NCI-H187 treated with DMSO at 0.1 percent for 48 hours (cell line): ENCODE data around the gene CEP170.
"Not testable (repeated sequence)": the region's sequence is repeated elsewhere in the genome, so short reads cannot be mapped to it uniquely, and the experiment has no call there.

Experiments used
- DNase-seq: peaks from one replicate; lab custom pipeline; 2025; lab: John Stamatoyannopoulos, UW

Gene CEP170

DNA sequence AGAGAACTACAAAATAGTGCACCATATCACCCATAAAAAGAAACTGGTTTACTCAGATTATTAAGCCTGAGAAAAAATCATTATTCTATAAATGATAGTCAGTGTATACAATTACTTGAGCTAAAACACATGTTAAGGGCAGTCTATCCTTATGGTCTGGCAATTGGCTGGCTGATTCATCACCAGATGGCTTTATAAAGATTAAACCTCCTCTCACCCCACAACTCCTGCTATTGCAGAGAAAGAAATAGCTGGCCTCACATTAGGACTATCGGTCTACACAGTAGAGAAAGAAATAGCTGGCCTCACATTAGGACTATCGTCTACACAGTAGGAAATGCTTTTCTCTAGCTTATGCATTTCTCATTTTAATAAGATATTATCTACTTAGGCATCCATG, 21.2 kb downstream of the CEP170 start:
- DNase-seq = no peak

DNA sequence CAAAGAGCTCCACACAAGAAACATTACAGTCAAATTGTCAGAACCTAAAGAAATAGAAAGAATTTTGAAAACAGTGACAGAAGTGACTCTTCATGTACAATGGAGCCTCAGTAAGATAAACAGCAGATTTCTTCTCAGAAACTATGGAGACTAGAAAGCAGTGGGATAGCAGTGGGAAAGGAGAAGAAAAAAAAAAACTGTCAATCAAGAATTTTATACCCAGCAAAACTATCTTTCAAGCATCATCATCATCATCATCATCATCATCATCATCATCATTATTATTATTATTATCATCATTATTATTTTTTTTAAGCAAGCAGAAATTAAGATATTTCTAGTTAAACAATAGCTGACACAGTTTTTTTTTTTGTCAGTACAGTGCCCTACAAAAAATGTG, 24.2 kb downstream of the CEP170 start:
- DNase-seq = no peak

DNA sequence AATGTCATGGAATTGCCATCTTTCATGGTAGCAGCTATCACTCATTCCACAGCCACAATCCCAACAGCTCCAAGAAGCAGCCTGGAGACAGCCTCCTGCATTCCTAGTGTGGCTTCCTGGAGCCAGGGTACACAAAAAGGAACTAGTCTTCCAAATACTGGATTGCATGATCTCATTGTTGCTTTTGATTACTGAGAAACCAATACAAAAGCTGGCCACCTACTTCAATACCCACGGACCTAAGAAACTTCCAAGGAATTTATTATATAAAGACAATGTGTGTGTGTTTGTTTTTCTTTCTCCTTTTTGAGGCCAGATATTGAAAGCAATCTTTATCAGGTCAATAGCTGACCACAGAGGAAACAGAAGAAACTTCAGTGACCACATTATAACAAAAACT, 25.6 kb downstream of the CEP170 start:
- DNase-seq = no peak

DNA sequence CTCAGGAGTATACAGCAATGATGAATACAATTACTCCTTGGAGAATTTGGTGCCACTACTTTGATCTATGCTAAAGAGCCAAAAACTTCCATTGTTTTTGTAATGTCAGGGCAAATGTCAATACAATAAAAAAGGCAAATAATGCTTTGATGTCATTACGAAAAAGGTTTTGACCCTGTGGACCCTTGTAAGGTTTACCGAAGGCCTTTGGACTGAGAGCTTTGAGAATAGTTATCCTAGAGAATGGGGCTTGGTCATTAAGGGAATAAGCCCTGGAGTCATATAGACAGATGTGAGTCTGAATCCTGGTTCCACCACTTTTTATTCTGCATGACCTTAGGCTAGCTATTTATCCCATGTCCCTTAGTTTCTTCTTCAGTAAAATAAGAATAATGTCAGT, 27.5 kb downstream of the CEP170 start:
- DNase-seq = no peak

DNA sequence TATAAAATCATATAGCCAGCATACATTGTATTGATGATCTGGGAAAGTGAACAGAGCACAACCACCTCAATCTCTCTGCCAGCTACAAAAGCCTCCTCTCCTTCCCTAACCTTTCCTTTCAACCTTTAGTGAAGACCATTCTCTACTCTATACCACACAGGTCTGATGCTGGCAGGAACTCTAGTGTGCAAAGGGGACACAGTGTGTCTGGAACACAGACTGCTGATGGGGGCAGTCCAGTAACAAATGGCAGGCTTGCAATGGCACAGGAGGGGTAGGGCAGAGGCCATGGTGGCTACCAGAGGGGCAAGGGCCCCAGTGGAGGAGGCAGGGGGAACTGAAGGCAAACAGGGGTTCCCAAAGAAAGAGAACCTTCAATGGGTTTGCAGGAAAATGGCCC, 37.0 kb downstream of the CEP170 start:
- no peak for DNase-seq

DNA sequence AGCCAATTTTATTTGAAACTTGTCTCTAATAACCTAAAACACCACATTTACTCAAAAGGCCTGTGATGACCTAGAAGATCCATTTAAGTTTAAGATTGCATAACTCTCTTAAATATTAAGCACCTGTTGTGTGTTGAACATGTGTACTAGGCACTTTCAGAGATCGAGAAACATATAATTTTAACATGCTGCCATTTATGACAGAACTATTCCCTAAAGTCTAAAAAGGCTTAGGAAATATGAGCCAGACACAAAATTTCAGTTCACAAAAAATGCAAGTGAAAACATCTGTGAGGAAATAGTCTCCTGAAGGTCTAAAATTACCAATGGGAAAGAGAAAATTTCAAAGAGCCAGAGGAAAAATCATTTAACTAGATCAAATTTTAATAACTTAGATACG, 37.7 kb downstream of the CEP170 start:
- no peak for DNase-seq

DNA sequence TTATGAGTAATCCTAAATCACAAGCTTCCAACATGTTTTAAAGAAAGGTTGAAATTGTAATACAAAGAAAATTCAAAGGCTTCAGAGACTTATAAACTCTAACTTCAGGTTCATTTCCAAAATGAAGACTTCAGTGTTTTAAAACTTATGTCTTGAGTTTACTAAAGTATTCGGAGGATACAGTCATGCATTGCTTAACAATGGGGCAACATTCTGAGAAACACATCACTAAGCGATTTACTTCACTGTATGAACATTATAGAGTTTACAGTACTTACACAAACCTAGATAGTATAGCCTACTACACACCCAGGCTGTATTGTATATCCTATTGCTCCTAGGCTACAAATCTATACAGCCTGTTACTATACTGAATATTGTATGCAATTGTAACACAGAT, 38.3 kb downstream of the CEP170 start:
- DNase-seq = no peak

DNA sequence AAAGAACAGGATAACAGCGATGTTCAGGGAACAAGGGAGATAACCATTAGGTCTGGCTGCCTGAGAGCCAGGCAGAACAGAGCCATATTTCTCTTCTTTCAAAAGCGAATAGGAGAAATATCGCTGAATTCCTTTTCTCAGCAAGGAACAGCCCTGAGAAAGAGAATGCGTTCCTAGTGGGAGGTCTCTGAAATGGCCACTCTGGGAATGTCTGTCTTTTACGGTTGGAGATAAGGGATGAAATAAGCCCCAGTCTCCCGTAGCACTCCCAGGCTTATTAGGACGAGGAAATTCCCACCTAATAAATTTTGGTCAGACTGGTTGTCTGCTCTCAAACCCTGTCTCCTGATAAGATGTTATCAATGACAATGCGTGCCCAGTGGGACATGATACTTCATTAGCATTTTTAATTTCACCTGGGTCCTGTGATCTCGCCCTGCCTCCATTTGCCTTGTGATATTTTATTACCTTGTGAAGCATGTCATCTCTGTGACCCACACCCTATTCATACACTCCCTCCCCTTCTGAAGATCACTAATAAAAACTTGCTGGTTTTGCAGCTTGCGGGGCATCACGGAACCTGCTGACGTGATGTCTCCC, 39.7 kb downstream of the CEP170 start:
- not testable (repeated sequence) for DNase-seq

DNA sequence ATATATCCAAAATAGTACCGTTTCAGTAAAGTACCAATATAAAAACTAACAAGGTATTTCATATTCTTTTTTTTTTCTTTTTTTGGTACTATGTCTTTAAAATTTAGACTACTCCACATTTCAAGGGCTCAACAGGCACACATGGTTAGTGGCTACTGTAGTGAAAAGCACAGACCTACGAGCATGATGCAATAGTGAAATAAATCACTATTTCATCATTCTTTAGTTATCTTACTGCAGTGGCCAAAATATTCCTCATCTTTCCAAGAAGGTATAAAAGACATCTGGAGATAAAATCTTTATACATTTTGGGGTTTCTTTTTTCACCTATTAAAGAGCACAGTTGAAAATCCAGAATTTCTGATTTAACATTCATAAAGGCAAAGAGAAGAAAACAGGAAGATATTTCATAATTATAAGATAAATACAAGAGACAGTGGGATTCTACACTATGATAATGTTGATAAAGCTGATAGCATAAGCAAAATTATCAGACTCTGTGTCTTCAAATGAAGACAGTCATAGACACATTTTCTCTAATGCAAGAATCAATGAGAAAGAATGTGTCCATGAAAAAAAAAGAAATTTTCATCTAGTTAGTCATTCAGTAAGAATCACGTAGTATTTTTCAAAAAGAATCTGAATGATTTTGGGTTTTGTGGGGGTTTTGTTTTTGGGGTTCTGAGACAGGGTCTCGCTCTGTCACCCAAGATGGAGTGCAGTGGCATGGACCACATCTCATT, 41.9 kb downstream of the CEP170 start:
- no peak for DNase-seq

DNA sequence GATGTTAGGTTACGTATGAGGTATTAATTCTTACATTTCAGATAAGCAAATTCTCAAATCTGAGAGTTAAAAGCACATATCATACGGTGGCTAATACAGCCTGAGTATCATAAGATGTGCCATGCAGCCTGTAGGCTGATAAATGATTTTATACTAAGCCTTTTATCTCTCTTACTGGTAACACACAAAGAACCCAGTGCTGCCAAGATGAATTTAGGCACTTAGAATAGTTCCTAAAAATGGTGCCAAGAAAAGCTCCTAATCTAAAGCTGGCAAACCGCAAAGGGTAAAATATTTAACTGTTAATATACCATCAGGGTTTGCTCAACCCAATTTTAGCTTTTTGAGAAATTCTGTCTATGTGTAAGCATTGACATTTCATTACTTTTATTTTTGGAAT, 43.1 kb downstream of the CEP170 start:
- not testable (repeated sequence) for DNase-seq

DNA sequence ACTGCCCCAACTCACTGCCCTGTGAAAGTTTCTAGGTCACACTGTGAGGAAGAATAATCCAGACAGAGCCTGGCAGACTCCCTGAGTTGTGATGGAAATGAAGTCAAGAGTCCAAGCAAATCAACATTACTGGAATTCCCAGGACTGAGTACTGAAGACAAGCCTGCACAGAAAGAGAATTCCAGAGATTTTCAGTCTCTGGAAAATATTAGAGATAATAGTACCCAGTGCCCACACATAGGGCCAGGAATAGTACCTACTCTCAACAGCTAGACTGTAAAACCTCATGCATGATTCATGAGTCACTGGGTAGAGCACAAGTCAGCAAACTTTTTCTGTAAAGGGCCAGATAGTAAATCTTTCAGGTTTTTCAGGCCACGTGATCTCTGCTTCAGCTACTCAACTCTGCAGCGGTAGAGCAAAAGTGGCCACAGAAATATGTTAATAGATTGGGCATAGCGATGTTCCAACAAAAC, 50.0 kb downstream of the CEP170 start:
- DNase-seq = not testable (repeated sequence)

DNA sequence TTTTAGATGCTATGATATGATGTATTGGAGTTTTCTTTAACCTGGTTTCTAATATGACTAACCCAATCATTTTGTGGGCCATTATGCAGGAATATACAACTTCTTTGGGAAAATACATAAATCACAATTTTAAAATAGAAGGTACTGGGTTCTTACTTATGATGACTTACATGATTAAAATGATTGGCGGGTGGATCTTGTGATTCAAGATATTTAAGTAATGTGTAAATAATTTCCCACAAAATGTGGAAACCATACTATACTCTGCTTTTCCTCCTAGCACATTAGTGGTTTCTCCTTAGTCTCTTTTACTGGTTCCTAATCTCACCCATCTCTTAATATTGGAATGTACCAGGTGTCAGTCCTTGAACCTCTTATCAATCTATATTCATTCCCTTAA, 50.7 kb downstream of the CEP170 start:
- DNase-seq = not testable (repeated sequence)

DNA sequence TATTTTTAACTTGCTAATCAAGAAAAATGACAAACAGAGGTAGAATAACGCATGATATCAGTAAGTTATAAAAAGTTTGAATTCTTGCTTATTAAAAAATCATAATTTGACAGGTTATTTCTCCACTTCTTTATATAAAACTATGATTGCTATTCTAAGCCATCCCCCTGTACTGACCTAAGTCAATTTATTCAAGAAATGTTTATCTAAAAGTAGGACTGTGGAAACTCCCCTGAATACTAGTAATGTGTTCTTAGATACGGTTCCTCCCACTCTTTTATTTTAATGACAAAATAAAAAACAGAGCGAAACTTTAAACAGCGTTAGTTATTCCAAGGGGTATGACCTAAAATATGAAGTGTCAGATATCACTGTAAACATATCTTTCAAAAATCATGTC, 51.9 kb downstream of the CEP170 start:
- DNase-seq = not testable (repeated sequence)

DNA sequence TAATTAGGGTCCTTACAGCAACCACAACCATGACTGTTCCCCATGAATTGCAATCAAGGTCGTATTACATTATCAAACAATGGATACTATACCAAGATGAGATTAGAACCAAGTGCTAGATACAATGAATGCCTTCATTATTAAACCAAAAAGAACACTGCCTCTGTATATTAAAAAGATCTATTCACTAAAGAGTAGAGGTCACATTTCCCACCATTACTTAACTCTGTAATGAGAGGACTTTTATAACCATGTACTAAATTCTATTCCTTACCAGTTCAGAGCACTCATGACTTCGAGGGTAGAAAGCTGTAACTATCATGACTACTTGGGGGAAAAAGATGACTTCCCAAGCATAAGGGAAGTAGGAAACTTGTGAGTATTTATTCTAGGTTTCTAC, 53.8 kb downstream of the CEP170 start:
- DNase-seq = not testable (repeated sequence)

DNA sequence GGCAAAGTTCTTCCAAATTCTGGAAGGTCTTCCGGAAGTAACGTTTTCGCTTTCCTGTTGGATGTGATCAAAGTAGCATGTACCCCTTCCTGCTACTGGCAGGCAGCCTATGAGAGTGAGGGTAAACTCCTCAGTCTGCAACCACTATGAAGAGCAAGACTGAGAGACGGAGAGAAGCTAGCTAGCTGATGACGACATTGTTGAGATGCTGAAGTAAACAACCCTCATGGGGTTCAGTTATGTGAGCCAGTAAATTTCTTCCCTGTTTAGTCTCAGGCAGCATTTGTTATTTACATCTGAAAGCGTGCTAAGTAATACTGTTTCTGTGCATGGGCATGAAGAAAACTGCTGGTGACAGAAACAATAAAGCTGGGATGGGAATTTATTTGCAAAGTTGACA, 57.6 kb downstream of the CEP170 start:
- not testable (repeated sequence) for DNase-seq

DNA sequence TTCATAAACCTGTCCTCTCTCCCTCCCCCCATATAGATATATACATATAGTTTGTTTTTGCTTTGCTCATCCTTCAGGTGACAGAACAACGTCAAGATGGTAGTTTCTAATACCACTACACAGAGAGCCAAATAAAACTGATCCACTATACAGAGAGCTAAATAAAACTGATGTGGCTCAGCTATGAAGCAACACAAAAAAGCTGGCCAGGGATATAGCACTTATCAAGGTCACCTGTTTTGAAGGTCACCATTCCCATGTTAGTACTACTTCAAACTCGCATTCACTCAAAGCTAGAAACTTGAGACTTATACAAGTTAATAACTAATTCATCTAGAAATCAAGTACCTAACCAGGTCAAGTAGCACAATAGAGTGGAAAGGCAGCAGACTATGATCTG, 61.8 kb downstream of the CEP170 start:
- DNase-seq = not testable (repeated sequence)

DNA sequence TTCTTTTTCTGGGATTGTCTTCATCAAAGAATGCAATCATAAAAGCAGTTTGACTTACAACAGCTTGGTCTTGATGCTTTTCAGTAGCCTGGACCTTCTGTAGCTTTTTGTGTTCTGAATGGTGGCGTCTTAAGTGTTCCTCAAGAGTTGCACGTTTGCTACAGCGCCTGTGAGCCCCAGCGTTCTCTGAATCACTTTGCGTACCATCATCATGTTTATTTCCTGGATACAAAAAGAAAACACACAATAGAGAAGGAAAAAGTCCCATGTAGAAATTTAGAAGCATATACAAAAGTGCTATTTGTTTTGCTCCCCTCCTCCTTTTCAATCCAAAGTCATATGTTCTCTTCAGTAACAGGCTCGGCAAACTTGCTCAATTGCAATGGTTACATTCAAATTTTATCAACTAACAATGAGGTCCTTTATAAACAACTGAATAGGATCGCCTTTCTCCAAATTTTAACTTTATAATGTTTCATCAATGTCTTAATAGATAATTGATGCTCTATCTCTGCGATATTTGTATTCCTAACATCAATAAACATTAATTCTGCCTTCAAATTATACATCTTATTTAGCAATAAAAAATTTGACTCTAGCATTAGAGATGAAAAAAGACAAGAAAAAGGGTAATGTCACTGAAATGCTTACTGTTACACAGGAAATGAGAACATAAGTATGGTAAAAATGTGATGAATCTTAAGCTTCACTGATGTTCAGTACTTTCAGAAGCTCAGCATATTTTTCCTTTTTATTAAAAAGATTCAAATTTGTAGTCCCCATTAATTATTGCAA, 68.7 kb downstream of the CEP170 start:
- DNase-seq = not testable (repeated sequence)

DNA sequence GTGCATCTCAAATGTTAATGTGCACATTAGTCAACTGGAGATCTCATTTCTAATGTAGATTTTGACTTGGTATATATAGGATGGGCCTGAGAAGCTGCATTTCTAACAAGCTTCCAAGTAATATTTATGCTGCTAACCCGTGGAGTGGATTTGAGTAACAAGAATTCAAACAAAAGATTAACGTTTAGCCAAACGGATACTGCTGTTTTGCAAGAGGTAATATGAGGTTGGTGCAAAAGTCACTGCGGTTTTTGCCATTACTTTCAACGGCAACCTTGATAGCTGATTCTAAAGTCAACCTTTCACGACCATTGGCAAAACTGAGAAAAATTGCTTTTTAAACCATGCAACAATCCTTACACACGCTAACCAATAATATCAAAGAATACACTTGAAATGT, 70.3 kb downstream of the CEP170 start:
- DNase-seq = not testable (repeated sequence)

DNA sequence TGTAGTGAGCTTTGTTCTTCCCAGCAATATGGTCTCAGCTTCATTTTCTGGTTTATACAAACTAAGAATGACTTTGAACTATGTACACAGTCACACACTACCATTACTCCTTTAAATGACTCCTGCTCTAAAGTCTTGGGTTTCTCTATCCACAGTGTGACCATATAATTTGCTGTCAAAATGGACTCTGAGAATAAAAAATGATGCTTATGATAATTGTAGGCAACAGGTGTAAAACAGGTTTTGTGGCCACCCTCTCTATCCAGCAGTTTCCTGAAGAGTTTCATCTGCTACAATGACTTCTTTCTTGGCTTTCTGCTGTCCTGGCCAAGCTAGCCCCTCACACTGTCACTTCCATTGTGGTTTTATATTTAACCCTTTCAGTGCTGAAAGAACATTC, 71.4 kb downstream of the CEP170 start:
- DNase-seq = not testable (repeated sequence)

DNA sequence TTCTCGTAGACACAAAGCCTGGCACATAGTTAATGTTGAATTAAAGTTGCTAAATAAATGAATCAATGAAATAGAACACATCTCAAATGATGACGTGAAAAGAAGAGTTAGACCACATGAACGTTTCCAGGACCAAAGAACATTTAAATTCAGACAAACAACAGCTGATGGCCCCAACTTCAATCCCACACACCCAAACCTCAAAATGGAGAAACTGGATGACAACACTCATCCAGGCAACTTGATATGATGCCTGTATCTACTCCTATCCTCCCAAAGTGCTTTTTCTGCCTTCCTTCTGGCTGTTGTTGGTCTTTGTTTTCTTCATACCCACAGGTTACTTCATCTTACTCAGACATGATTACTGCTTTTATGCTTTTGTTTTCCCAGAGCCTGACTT, 71.9 kb downstream of the CEP170 start:
- DNase-seq = not testable (repeated sequence)

DNA sequence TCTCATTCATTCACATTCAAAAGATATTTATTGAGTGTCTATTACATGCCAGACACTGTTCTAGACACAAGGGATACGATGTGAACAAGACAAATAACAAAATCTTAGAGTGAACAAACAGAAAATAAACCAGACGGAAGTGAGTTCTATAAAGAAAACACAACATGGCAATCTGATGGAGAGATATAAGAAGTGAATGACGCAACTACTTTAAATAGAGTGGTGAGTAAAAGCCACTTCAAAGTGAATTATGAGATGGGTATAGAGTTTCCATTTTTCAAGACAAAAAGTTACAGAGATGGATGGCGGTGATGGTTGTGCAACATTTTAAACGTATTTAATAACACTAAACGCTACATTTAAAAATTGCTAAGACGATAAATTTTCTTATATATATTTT, 75.4 kb downstream of the CEP170 start:
- DNase-seq = no peak

DNA sequence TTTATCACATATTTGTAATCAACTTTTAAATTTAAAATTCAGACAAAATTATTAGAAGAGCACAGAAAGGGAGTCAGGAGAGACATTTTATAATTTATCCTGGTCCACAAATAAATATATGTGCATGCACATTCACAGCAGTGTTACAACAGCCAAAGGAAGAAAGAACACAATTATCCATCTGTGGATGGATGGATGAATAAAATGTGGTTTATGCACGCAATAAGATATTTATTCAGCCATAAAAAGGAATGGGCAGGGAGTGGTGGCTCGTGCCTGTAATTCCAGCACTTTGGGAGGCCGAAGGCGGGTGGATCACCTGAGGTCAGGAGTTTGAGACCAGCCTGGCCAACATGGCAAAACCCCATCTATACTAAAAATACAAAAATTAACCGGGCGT, 77.3 kb downstream of the CEP170 start:
- not testable (repeated sequence) for DNase-seq
